HG03521 (cell line): ENCODE results near the gene PYGM.

Experiments used
- ATAC-seq: cut with Tn5 transposase; IDR thresholded peaks from one replicate; pipeline ENCODE4 v1.9.1; 2021; ENCODE audit warnings: mild to moderate bottlenecking, moderate library complexity; ENCODE audit not compliant: unreplicated experiment

The PYGM gene

DNA sequence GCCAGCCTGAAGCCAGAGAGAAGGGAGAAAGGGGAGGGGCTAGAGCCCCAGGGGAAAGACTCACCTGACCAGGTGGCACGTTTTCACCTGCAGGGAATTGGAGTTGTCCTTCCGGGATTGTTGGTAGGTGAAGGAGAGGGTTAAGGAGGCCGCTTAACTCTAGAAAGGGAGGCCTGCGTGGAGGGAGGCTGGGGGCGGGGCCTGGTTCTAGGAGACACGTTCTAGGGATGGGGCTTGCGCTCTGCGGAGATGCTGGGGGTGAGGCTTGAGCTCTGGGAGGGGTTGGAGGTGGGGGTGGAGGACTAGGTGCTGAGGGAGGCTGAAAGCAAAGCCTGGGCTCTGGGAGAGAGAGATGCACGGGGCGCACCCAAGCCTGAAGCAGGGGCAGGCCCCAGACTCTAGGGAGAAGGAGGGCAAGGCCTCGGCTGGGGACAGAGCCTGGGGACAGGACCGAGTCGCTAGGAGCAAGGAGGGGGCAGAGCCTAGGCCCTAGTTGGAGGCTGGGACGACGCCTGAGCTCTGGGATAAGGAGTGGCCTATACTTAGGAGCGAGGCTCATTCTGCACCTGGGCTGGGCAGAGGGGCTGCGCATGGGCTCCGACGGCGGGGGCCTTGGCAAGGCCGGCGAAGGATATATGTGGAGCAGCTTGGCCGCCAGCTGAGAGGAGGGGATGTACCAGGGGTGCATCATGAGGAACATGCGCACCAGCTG is 18.2 kb downstream of the PYGM start:
- no peak for ATAC-seq

DNA sequence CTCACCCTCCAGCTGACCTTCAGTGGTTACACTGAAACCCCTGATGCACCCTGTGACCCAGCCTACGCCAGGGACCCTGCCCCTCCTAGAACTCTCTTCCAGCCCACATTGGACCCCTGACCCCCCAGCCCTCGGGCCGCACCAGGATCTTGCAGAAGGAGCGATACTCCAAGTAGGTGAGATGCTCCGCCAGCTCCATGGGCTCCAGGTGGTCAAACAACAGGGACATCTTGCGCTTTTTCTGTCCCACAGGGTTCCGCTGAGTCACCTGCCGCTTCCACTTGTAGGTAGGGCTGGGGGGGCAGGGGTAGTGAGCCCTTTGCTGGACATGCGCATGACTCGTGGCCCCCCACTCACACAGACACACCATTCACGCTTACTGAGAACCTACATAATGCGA is 19.9 kb downstream of the PYGM start:
- ATAC-seq: no peak

DNA sequence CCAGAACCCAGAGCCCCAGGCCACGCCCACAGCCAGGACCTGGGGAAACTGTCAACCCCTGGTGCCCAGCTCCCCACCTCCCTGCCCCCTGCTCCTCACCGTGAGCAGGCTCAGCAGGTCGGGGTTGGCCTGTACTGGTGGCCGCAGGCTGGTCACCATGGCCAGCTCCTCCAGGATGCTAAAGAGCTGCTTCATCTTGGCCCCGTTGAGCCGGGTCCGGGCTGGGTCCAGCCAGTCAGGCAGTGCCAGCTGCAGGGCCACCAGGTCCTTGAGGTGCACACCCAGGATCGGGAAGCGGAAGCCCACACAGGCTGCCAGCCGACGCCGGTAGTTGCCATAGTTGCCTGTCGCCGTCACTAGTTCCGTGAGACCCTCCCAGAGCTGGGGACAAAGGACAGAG is 23.1 kb downstream of the PYGM start:
- ATAC-seq: no peak

DNA sequence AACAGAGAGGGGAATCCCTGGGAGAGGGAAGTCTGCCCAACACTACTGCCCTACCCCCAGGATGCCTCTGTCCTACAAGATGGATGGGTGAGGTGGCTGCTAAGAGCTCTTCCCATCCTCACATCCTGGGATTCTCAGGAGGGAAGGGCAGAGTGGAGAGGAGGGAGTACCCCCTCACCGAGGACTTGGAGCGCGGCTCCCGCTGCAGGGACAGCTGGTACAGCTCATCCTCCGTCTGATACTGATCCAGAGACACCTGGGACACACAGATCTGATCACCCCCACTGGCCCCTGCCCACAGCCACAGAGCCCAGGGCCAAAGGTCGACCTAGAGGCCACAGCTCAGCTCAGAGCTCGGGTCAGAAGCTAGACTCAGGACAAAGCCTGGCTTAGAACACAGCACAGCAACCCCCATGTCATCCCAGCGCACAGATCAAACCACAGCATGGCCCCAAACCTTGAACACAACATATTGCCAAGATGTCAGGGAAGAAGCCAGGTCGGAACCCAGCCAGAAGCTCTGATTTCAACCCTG is 24.0 kb downstream of the PYGM start:
- no peak for ATAC-seq

DNA sequence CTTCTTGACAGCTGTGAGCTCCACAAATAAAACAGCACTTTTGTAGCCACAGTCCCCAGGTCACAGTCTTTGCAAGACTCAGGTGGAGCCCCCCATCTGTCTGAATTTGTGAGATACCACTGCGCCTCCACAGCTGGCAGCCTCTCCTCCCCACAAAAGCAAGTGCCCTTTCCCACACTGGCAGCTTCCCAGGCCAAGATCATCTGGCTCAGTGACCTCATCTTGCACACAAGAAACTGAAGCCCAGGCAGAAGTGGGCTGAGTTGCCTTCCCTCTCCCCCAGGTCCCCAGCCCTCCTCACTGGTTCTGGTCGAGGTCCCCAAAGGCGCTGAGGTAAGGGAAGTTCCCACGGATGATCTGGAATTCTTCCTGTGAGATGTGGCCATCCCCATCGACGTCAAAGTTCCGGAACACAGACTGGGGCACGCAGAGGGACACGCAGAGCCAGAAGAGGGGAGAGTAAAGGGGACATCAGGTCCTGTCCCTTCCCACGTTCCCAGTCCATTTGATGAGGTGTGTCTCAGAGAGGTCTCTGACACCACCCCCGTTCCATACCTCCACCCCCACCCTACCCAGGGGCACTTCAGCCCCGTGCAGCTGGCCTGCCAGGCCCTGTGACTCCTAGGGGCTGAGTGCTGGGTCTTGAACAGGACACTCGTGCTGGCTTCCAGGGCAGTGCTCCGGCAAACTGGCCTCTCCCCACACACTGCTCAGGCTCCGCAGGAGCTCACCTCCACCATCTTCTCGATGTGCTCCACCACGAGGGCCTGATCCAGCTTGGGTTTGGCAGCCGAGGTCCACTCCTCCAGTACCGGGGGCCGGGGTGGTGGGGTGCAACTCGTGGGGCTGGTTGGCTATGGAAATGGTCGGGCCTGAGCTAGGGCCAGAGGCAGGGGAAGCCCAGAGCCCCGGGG is 24.7 kb downstream of the PYGM start:
- no peak for ATAC-seq

DNA sequence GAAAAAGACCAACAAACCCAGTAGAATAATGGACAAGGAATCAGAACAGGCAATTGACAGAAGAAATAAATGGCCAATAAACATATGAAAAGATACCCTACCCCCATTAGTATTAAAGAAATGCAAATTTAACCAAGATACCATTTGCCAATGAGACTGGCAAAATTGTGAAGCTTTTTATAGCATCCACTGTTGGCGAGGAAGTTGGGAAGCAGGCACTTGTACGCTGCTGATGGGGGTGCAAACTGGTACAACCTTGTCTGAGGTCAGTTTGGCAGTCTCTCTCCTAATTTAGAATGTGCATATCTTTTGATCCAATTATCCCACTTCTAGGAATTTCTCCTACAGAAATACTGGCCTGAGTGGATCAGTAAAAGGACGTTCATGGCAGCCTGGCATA is 28.2 kb downstream of the PYGM start:
- ATAC-seq: no peak

DNA sequence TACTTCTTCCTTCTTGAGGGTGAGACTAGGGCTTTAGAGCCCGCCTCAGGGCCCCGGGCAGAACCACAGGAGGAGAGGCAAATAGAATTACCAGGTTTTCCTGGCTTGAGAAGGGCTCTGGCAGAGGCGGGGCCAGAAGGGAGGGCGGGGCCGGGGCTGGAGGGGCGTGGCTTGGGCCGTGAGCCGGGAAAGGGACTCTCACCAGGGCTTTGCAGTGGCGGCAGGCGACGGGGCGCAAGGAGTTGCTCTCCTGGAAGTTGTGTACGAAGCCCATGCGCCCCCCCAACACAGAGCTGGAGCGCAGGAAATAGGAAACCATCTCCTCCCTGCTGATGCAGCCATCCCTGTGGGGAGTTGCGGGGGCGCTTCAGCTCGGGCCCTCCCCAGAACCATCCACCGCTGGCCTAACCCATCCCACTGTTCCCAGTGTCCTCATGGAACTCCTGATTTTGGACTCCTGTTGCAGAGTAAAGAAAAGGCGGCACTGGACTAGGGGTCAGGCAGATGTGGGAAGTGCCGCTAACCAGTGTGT is 29.9 kb downstream of the PYGM start:
- no peak for ATAC-seq

DNA sequence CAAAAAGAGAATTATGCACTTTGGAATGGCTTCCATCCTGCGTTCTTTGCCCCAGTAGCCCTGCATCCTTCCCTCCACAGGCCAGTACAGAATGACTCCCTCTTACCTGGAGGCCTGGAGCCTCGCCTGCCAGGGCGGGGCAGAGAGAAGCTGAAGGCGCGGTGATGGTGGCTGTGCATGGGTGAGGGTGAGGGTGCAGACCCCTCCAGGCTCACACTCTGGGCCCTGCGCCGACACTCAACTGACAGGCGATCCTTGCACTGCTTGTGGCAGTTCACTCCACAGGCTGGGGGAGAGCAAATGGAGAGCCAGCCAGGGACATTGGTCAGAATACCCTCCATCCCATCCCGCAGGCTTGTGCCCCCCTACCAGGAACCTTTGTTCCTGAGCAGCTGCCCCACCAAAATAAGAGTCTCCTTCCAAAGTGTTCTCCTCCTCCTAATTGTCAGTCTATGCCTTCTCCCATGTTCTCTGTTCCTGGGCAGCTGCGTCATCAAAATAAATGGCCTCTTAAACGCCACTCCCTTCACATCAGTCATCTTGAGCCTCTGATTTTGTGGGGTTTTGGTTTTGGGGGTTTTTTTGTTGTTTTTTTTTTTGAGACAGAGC is 30.9 kb downstream of the PYGM start:
- ATAC-seq: no peak

DNA sequence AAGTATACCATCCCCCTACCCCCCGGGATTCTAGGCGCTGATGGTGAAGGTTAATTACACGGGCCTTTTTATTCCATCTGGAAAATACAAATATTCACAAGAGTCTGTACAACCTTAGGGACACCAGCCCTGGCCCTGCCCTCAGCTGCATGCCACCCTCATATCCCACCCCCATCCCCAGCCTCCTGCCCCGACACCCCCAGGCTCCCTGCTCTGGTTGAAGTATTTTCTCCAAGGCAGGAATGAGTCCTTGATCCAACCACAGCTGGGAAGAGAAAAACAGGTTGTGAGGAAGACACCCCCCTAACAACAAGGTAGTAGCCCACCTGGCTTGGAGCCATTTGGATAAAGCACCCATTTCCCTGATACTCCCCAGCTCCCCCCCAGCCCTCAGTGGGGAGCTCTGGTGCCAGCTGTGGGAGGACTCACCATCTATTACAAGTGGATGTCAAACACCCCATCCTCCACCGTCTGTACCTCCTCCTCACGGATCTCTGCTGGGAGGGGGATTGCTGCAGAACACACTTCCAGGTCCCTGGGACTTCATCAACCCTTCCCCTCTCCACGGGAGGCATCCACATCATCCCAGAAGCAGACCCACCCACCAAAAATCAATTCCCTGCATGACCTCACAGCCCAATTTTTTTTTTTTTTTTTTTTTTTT is 32.8 kb downstream of the PYGM start:
- no peak for ATAC-seq

DNA sequence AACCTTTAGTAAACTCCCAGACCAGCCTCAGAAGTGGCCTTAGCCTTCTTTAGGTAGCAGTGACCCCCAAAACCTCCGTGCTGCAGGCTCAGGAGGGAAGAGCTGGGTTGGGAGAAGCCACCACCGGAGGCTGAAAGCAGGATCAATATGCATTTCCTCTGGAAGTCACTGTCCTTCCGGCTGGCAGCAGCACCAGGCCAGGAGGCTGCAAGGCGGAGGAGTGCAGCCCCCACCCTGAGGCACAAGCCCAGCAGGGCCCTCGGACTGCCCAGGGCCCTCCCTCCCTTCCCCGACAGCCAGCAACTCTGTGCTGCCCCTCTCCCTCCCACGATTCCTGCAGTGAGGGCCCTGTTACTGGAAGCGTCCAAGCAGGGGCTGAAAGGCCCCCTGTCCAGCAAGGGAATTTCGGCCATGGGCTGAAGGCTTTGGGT is 33.5 kb downstream of the PYGM start:
- ATAC-seq: no peak

DNA sequence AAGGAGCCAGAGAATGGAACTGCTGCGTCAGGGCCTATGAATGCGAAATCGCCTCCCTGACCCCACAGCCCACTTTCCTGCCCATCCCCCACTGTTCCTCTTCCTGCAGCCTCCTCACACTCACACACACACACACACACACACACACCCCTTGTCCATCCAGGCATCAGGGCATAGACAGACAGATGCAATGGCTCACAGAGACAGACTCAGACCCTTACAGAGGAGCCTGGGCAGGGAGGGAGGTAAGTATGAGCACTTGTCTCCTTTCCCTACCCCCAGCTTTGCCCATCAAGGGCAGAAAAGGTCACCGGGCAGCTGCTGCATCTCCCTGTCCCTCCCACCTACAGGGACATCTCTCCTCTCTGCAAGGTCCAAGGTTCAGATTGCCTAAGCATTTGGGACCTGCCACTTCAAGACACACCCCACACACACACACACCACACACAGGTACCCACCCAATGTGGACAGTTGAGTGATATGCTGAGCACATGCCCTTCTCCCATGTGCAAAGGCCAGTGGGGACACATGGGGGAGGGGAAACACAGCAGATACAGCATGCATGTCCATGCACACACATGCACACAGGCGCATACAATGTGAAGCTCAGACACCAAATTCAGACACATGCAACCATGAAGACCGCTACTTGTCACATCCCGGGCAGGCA is 34.8 kb downstream of the PYGM start:
- ATAC-seq: no peak

DNA sequence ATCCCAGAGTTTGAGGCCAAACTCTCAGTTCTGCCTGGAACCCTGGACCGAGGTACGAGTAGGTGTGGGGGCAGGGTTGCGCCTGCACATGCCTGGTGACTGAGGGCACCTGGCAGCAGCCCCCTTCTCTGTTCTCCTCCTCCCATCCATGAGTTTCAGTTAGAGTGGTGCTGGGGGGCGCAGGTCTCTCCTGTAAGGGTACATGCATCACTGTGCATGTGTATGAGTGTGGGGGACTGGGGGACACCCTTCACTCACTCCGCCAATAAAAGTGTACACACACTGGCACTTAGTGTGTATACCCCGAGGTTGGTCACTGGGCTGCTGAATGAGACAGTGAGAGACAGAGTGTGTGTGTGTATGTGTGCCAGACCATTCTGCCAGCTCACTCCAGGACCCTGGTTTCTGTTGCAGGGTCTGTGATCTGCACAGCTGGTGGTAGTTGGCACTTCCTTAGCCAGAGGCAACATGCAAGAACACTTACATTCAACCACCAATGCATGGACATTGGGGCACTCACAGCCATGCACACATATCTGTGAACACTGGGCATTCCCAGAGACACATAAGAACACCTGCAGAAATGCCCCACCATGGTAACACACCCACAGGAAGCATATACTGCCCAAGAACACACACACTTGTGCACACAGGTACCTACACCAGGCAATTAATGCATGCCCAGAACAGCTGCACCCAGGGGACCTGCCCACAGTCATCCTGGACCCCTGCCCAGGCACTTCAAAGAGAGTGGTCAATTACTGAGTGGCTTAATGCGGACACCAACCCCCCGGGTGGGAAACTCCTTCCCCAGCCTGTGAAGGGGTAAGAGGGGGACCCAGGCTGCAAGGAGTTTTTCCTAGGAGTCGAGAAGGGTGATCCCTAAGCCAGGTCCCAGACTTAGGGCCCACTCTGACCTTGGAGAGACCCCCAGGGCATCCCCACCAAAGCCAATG is 35.6 kb downstream of the PYGM start:
- no peak for ATAC-seq

DNA sequence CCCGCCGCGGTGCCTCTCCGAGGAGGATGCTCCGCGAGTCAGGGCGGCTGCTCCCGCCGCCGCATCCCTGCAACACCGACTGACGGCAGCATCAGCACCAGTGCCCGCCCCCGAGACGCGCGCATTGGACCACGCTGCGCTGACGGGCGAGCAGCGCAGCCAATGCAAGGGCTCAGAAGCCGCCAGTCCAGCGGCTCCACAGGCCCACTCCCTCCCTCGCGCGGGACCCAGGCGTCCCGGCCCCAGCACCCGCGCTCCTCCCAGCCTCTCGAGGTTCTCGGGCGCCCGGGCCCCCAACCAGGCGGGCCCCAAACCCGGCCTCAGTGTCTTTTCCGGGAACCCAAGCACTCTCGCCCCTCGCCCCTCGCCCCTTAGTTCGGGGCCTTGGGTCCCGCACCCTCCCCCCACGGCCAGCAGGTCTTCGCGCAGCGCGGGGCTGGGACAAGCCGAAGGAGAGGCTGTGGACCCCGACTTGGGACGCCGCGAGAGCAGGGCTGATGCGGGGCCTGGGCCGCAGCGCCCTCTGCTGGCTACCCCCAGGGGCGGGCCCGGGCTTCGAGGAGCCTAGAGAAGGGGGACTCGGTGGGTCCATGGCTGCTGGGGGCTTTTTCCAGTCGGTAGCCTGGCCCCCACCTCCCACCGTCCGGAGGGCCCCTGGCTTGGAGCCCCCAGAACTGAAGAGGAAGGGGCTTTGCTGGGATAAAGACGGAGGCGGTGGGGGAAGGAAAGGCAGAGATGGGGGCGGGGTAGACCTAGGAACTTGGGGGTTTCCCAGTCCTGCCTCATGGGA is 36.5 kb downstream of the PYGM start, which contains the start of gene NRXN2:
TSS of gene NRXN2 (minus strand) at position 81 of the 790 bp plus-strand sequence. CDS start 9,498 bp downstream, outside the sequence.
- peak; percentile 76 for ATAC-seq

DNA sequence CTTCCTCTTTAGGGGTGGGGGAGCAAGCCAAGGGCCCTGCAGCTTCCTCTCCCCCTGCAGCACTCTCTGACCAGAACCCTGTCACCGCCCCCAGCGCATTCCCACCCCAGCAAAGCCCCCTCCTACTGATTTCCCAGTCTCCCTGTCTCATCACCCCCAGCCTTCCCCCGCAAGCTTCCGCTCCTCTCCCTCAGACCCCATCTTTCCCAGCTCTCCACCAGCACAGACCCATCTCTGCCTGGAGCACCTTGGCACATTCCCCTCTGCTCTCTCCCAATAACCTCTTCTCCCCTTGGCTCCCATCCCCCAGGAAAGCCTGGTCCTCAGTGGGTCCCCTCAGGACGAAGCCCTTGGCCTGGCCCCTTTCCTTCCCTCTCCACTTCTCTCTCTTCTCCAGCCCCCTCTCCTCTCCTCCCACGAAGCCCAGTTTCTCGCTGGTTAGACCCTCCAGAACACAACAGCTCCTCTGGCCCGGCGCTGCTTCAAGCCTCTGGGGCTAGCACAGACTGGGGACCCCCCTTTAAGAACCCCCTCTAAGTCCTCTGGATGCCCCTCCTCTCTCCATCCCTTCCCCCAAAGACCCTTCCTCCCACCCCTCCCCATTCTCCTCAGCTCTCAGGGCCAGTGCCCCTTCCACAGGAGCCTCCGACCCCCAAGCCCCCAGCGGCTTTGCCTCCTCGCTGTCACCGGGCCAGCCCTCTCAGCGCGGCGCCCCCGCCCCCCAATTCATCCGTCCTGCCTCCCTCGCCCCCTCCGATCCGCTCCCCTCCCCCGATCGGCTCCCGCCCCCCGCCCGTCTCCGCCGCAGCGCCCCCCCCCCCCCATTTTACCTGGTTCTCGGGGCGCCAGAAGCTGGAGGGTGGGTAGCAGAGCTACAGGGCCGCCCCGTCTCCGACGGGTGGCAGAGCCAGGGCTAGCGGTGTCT is 37.4 kb downstream of the PYGM start:
- ATAC-seq: no peak

DNA sequence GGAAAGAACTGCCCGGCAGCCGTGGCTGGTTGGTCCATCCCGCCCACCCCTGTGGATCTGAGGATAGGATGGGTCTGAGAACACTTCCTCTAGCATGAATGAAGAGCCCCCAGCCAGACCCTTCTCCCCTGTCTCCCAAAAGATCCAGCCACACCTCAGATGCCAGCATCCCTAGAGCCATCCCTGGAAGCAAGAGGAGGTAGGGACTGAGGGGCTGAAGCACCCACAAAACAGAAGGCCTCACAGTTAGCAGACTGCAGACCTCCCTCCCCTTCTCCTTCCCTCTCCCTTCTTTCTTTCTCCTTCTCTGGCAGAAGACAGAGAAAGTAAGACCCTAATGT is 38.4 kb downstream of the PYGM start:
- ATAC-seq: no peak

DNA sequence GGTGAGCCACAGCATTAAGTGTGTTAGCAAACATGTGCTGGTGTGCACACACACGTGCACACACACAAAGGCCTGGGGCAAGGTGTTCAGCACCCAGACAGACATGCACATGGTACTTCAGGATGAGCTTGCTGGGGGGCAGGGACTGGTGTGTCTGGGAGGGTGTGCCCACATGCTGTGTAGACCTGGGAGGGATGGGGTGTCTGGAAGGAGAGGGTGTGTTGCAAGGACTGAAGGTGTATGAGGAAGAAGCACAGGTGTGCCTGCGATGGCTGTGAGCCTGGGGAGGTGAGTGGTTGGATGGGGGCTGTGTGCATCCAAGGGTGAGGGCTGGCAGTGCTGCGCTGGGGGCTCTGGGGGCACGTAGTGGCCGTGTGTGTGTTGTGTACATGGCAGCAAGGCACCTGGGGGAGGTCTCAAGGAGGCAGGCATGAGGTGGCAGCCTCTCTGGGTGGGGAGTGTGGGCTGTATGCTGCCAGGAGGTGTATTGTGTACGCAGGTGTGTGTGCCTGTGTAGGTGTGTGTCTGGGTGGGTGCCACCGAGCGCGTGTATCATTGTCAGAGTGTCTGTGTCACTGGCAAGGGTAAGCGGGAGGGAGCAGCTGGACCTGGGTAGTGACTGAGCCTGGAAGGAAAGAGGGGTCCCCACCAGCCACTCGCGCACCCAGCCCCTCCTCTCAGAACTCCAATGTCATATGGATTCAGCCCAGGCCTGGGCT is 39.0 kb downstream of the PYGM start:
- no peak for ATAC-seq

DNA sequence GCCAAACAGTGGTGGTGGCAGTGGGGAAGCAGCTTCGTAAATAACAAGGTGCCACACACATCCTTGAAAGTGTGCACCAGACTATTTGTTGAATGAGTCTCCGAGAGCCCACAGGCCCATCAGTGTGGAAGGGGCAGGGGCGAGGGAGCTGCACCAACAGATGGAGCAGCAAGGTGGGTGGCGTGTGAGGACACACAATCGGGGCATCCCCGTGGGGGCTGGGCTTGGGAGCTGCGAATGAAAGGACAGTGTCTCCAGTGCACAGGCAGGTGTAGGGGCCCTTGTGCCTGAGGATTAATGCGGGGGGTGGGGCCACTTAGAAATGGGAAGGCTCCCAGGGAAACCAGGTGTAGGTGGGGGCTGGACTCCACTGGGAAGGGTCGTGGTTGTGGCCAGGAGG is 39.6 kb downstream of the PYGM start:
- no peak for ATAC-seq
